T-helper 2 cell treated with Interferon-gamma antibody and Interleukin-4, amounts not matched to agents 100 ng/mL and 5 ng/mL, for 36 hours (primary cell): ENCODE results near the gene GKN2. TPM values are rescaled to one million over a fixed set of nuclear protein-coding genes. Genes with fewer than 3 reads are reported as not detected.

ENCODE experiments used
- intact Hi-C: fragments of 100-400 bp; cut with micrococcal nuclease; formaldehyde crosslinking; loops from one replicate; pipeline ENCODE4 v1.15.1; 2023
- total RNA-seq: library from RNA; stranded (reverse); gene quantifications from 2 replicates; pipeline ENCODE4 v1.2.3, GENCODE V29; 2022

GKN2 gene
- not detected in 2 replicates for total RNA-seq

GRCh38 chr2:68952887-68953521 is at the start of gene GKN2:
Gene GKN2 (minus strand): TSS chr2:68952893. CDS start chr2:68952861, 32 bp downstream.
- intact Hi-C loops = no loop called here

- intact Hi-C loops = no loop called here
Measured at GRCh38 chr2:69001879-69002278, 49.2 kb upstream of the GKN2 start.

- intact Hi-C loops = no loop called here
Measured at GRCh38 chr2:68997401-68997800, 44.7 kb upstream of the GKN2 start.

- intact Hi-C loops = no loop called here
Measured at GRCh38 chr2:68995916-68996315, 43.2 kb upstream of the GKN2 start.

- intact Hi-C loops = no loop called here
Measured at GRCh38 chr2:68994864-68995263, 42.2 kb upstream of the GKN2 start.

GRCh38 chr2:68993660-68994059 is 41.0 kb upstream of the GKN2 start:
- intact Hi-C loops = no loop called here

GRCh38 chr2:68992933-68993332 is 40.2 kb upstream of the GKN2 start:
- intact Hi-C loops = no loop called here

GRCh38 chr2:68992341-68992740 is 39.6 kb upstream of the GKN2 start:
- intact Hi-C loops = no loop called here

- intact Hi-C loops = no loop called here
Measured at GRCh38 chr2:68989035-68989434, 36.3 kb upstream of the GKN2 start.

GRCh38 chr2:68987021-68987503 is 34.4 kb upstream of the GKN2 start:
- intact Hi-C loops = no loop called here

GRCh38 chr2:68980956-68981355 is 28.3 kb upstream of the GKN2 start:
- intact Hi-C loops = no loop called here

- intact Hi-C loops = no loop called here
Measured at GRCh38 chr2:68978098-68978497, 25.4 kb upstream of the GKN2 start.

GRCh38 chr2:68977453-68977852 is 24.8 kb upstream of the GKN2 start:
- intact Hi-C loops = no loop called here

- intact Hi-C loops = no loop called here
Measured at GRCh38 chr2:68975844-68976243, 23.2 kb upstream of the GKN2 start.

GRCh38 chr2:68974946-68975665 is 22.4 kb upstream of the GKN2 start:
- intact Hi-C loops = no loop called here

- intact Hi-C loops = no loop called here
Measured at GRCh38 chr2:68974251-68974650, 21.6 kb upstream of the GKN2 start, which contains the start of gene GKN1. Gene GKN1 (plus strand): TSS chr2:68974636. CDS start chr2:68974678, 42 bp downstream.

- intact Hi-C loops = no loop called here
Measured at GRCh38 chr2:68971591-68972231, 19.0 kb upstream of the GKN2 start.

GRCh38 chr2:68970566-68971265 is 18.0 kb upstream of the GKN2 start:
- intact Hi-C loops = no loop called here

GRCh38 chr2:68969736-68970490 is 17.2 kb upstream of the GKN2 start:
- intact Hi-C loops = no loop called here

GRCh38 chr2:68968221-68968620 is 15.5 kb upstream of the GKN2 start:
- intact Hi-C loops = no loop called here

GRCh38 chr2:68964282-68964681 is 11.6 kb upstream of the GKN2 start:
- intact Hi-C loops = no loop called here
